Astrocyte of the hippocampus (primary cell): ENCODE results near the gene MYH16.
"Not testable (repeated sequence)": the region's sequence is repeated elsewhere in the genome, so short reads cannot be mapped to it uniquely, and the experiment has no call there.

Source experiments
- DNase-seq: peaks from one replicate; pipeline ENCODE4 v3.0.0; 2011; ENCODE audit warnings: low read depth, low spot score

MYH16 gene

DNA sequence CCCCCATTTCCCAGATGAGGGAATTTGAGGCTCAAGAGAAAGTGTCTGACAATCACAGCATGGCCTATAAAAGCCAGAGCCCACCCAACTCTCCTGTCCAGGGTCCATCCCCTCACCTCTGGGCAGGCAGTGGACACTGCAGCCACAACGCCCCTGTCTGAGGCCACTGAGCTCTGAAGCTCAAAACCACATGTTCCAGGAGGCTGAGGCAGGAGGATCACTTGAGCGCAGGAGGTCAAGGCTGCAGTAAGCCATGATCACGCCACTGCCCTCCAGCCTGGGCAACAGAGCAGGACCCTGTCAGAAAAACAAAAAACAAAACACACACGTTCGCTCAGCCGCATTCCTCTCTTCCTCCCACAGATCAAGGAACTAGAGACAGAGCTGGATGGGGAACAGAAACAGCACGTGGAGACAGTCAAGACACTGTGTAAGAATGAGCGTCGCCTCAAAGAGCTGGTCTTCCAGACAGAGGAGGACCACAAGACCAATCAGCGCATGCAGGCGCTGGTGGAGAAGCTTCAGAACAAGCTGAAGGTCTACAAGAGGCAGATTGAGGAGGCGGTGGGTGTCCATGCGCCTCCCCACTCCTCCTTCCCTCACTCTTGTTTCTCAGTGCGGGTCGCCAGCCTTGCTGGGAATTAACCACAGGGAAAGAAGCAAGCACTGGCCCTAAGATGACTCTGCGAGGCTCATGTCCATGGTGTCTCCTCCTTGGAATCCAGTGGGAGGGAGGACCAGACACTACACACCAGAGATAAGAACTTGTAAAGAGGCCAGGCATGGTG is 33.0 kb downstream of the MYH16 start:
- no peak for DNase-seq

- DNase-seq: no peak
Measured at GRCh38 chr7:99308461-99309074, 35.9 kb downstream of the MYH16 start.

DNA sequence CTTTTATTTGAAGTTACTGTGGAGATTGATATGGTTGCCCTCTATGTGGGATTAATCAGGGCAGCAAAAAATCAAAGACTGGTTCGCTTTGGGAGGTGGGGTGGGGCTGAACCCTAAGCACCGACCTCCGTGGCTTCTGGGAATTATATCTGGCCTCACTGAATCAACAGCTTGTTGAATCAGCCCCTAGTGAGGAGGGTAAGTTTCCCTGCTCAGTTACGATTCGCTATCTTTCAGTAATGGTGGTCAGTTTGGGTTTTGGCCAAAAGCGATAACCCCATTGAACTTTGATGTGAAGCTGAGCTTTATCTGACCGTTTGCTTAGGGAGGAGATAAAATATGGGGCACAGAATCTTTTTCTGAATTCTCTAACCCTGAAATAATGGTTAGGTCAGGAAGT is 36.5 kb downstream of the MYH16 start:
- no peak for DNase-seq

DNA sequence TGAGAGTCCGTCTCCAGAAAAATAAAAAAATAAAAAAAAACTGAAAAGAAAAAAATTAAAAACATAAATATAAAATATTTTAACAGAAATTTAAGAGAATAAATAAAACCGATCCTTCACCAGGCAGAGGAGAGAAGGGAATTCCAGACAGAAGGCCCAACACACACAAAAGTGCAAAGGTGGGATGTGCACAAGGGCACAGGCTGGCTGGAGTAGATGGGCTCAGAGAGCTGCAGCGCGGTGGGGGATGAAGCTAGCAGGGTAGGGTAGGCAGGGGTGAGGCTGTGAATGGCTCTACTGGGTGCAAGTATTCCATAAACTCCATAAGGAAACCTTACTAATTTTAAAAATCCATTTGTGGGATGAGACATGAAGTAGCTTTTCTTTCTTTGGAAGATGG is 37.4 kb downstream of the MYH16 start:
- DNase-seq: no peak

DNA sequence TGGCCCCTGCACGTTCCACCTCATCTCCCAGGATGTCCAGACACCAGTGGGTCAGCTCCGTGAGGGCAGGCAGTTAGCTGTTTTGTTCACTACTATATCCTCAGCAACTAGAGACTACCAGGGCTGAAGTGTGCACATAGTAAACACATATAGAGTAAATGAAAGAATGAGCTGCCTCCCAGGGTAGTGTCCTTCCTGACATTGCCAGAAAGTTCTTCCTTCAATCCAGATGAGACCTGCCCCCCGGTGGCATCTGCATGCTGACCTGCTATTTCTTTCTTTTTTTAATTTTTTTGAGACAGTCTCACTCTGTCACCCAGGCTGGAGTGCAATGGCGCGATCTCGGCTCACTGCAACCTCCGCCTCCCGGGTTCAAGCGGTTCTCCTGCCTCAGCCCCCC is 39.1 kb downstream of the MYH16 start:
- DNase-seq: no peak

DNA sequence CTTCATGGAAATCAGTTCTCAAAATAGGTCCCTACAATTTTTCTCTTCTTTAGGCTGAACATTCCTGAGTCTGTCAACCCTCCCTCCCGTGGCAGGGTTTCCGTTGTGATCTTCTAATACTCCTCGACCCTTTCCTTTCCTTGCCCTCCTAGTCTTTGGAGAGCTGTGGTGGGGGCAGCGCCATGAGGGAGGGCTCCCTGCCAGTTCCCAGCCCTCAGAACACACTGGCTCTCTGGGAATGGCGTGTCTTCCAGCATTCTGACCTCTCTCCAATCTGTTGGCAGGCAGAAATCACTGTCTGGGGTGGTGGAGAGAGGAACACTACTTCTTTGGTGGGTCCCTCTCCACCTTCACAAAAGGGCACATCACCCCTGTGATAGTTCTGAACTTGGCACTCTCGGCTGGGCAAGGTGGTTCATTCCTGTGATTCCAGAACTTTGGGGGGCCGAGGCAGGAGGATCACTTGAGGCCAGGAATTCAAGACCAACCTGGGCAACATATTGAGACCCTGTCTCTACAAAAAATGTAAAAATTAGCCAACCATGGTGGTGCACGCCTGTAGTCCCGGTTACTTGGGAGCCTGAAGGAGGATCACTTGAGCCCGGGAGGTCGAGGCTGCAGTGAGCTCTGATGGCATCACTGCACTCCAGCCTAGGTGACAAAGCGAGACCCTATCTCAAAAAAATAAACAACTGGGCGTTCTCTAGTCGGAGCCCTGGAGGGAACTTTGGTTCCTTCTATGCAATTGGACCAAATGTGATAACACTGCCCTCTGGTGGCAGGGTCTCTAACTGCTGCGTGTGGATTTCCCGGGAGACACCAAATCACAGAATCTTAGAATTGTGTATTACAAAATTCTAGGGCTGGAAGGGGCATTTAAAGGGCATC is 39.9 kb downstream of the MYH16 start:
- peak; percentile 79 for DNase-seq

DNA sequence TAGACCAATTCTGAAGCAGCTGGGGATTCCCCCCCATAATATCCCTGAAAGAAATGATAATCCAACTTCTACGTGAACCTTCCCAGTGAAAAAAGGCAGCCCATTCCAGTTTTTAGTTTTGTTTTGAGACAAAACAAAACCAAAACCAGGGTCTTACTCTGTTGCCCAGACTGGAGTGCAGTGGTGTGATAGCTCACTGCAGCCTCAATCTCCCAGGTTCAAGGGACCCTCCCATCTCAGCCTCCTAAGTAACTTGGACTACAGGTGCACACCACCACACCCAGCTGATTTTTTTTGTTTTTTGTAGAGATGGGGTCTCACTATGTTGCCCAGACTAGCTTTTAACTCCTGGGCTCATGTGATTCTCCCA is 40.5 kb downstream of the MYH16 start:
- DNase-seq: no peak

DNA sequence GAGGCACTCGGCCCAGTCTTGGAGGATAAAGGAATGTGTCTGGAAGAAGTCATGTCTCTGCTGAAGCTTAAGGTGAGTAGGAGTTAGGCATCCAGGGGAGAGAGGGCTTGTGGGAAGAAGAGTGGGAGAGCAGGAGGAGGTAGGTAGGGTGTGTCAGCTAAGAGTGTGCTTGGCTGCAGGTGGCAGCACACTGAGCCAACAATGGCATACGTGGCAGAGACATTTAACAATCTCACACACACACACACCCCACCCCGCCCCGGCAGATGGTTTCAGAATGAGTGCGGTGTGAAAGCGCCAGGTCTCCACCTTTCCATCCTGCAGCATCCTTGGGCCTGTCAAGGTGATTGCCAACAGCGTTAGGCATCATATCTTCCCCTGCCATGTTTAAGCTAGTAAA is 41.9 kb downstream of the MYH16 start:
- DNase-seq: no peak

DNA sequence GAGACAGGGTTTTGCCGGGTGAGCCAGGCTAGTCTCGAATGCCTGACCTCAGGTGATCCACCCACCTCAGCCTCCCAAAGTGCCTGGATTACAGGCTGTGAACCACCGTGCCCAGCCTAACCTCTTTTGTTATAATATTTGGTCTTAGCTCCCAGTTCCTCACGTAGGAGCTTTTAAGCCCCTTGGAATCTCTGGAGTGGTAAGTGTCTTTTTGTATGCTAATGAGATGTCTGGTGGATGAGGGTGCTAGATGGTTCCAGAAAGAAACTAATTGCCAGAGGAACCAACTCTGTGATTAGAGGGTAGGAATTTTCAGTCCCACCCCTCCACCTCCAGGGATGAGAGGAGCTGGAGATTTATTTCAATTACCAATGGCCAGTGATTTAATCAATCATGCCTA is 47.7 kb downstream of the MYH16 start:
- no peak for DNase-seq

DNA sequence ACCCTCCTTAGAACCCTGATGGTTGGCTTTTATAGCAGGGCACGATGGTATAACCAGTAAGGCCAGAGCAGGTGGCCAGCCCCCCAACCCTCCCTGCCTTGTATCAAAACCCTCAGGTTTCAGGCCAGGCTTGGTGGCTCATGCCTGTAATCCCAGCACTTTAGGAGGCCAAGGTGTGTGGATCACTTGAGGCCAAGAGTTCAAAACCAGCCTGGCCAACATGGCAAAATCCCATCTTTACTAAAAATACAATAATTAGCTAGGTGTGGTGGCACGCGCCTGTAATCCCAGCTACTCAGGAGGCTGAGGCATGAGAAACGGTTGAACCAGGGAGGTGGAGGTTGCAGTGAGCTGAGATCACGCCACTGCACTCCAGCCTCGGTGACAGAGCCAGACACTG is 50.0 kb downstream of the MYH16 start:
- DNase-seq: not testable (repeated sequence)

- no peak for DNase-seq
Measured at GRCh38 chr7:99324559-99324958, 51.9 kb downstream of the MYH16 start.

GRCh38 chr7:99325001-99325493 is 52.4 kb downstream of the MYH16 start:
- DNase-seq: no peak

- DNase-seq: peak; percentile 98
Measured at GRCh38 chr7:99325592-99326407, 53.2 kb downstream of the MYH16 start, which contains the start of gene ARPC1A. TSS of gene ARPC1A (plus strand) at chr7:99325898. CDS start at chr7:99333354, 7,456 bp downstream.

- peak; percentile 5 for DNase-seq
Measured at GRCh38 chr7:99326408-99326782, 53.8 kb downstream of the MYH16 start.

- peak; percentile 24 for DNase-seq
Measured at GRCh38 chr7:99330314-99330961, 57.8 kb downstream of the MYH16 start.

GRCh38 chr7:99331002-99331401 is 58.4 kb downstream of the MYH16 start:
- DNase-seq: no peak

DNA sequence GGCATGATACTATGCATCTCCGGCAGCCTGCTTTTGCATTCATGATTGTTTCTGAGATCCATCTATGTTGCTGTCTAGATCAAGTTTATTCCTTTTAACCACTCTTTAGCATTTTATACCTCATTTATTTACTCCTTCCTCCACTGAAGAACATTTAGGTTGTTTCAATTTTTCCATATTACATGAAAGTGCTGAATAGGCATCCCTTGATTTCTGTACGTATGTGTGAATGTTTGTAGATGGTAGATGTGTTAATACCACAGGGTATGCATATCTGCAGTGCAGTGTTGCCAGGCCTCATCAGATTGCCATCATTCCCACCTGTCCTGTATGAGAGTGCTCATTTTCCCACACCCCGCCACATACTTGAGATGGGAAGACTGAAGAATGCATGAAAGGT is 67.0 kb downstream of the MYH16 start:
- DNase-seq: no peak

DNA sequence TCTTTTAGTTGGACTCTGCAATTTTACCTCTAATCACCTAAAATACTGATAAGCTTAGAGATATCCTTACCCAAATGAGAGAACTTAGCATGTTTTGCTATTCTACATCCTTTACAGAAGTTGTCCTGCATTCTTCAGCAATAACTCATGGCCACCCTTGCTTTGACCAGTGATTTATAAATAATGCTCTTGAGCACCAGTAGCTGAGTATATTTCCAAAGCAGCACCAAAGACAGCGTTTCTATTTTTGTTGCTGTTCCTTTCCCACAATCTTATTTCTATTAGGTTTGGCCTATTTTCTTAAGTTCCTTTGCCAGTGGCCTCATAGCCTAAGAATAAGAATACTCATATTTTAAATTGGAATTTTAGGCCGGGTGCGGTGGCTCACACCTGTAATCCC is 68.0 kb downstream of the MYH16 start:
- DNase-seq: peak; percentile 58

- DNase-seq: no peak
Measured at GRCh38 chr7:99344061-99344647, 71.5 kb downstream of the MYH16 start.

DNA sequence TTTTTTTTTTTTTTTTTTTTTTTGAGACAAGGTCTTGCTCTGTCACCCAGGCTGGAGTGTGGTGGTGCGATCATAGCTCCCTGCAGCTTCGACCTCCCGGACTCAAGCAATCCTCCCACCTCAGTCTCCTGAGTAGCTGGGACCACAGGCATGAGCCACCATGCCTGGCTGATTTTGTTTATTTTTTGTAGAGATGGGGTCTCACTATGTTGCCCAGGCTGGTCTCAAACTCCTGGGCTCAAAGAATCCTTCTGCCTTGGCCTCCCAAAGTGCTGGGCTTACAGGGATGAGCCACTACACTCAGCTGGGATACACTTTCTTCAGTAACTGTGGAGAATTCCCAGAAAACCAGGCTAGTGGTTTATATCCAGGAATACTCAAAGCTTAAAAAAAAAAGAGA is 78.0 kb downstream of the MYH16 start:
- DNase-seq: not testable (repeated sequence)
